ENCODE measurements around the gene RUNX1. TPM values are rescaled to one million over a fixed set of nuclear protein-coding genes. Genes with fewer than 3 reads are reported as not detected.

RUNX1 gene
- total and polyA plus RNA-seq, 10 of the 15 experiments (the other 5 are each of a cell fraction or from before 2014, with no cell fraction given), result 0.90 to 15.2 (median 4.1) TPM

DNA sequence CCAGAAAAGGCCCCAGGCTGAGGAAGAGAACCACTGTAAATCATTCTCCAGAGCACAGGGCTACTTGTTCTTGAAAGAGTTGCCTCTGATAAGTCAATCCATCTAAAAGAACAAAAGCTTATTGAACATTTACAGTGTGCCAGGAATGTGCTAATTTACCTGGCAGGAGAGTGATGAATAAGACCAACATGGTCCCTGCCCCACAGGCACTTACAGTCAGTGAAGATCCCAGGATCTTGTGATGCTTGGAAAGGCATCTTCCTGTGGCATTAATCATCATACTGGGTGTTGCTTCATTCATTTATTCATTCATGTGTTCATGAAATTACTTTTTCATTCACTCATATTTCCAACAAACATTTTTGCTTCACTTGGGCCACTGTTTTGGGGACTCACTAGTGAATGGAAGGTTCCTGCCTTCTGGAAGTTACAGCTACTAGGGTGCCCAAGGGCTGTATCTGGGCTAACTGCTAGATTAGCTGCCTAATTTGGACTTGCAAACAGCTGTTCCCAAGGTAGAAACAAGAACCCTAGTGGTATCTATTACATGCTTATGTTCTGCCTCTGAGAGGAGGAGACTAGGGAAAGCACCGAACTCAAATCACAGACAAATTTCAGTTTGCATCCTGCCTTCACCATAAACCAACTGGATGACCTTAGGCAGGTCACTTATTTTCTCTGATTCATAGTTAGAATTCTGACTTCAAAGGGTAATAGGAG, 246.8 kb downstream of the RUNX1 start (continued):
- TF ChIP-seq, protein P1, sequence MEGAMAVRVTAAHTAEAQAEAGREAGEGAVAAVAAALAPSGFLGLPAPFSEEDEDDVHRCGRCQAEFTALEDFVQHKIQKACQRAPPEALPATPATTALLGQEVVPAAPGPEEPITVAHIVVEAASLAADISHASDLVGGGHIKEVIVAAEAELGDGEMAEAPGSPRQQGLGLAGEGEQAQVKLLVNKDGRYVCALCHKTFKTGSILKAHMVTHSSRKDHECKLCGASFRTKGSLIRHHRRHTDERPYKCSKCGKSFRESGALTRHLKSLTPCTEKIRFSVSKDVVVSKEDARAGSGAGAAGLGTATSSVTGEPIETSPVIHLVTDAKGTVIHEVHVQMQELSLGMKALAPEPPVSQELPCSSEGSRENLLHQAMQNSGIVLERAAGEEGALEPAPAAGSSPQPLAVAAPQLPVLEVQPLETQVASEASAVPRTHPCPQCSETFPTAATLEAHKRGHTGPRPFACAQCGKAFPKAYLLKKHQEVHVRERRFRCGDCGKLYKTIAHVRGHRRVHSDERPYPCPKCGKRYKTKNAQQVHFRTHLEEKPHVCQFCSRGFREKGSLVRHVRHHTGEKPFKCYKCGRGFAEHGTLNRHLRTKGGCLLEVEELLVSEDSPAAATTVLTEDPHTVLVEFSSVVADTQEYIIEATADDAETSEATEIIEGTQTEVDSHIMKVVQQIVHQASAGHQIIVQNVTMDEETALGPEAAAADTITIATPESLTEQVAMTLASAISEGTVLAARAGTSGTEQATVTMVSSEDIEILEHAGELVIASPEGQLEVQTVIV (IDR thresholded peaks at IDR 0.05; ENCODE audit: borderline replicate concordance, partially characterized antibody), result no peak
- no peak for TF ChIP-seq GATAD2B (conservative IDR thresholded peaks at IDR 0.05; ENCODE audit: low read depth)
- no peak for TF ChIP-seq POLR2AphosphoS5 (IDR thresholded peaks at IDR 0.05; ENCODE audit: low read length)
- TF ChIP-seq CEBPB (IDR thresholded peaks at IDR 0.05; ENCODE audit: borderline replicate concordance in 1 of 2, low read depth in 2 of 2, low read length in 2 of 2), result no peak
- TF ChIP-seq ZNF384 (IDR thresholded peaks at IDR 0.05; ENCODE audit: borderline replicate concordance, low read depth, low read length), result no peak
- TF ChIP-seq, protein P2, sequence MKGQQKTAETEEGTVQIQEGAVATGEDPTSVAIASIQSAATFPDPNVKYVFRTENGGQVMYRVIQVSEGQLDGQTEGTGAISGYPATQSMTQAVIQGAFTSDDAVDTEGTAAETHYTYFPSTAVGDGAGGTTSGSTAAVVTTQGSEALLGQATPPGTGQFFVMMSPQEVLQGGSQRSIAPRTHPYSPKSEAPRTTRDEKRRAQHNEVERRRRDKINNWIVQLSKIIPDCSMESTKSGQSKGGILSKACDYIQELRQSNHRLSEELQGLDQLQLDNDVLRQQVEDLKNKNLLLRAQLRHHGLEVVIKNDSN (IDR thresholded peaks at IDR 0.05; ENCODE audit: borderline replicate concordance, extremely low read length, insufficient read depth, low read depth, low read length), result no peak

Measured in GM12878 (cell line).